ENCODE measurements around the gene PDZD11.
"Not testable (repeated sequence)": the region's sequence is repeated elsewhere in the genome, so short reads cannot be mapped to it uniquely, and the experiment has no call there.

PDZD11 gene

DNA sequence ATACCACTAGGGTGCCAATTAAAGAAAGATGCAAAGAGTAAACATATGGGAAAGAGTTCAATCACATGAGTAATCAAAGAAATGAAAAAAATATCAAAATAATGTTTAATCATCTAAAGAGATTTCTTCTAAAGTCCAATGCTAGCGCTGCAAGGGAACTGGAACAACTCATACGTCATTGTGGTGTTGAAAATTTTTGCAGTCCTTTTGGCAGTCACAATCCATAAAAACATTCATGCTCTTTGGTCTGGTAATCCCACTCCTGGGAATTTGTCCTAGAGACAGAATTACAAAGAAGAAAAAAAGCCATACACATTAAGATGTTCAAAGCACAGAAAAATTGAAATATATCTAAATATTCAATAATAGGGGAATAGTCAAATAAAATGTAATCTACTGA is 34.3 kb downstream of the PDZD11 start:
- DNase-seq: no peak

DNA sequence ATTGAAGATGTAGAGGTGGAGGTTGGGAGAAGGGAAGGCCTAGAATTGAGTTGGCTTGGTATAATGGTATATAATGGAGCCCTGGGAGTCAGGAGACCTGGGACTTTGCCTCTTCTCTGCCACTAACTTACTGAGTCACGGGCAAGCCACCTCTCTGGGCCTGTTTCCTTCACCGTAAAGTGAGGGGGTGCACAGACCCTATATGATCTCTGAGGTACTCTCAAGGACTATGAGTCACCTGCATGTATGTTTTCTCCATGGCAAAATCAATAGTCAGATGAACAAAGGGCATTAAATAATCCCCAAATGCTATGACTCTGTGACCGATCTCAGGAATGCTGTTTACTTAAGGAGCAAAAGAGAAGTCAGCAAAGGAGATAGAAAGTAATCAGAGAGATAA is 34.8 kb downstream of the PDZD11 start:
- no peak for DNase-seq

DNA sequence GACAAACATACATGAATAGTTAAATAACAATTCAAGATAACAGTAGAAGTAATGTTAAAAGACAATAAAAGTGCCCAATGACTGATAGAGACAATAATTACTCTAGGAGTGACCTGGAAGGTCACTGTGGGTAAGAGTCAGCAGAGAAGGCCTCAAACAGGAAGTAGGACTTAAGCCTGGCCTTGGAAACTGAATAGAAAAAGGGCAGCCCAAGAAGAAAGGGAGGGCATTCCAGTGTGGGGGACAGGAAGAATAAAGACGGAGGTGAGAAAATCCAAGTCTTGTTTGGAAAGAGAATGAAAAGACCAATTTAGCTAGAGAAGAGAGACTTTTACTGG is 35.7 kb downstream of the PDZD11 start:
- no peak for DNase-seq

DNA sequence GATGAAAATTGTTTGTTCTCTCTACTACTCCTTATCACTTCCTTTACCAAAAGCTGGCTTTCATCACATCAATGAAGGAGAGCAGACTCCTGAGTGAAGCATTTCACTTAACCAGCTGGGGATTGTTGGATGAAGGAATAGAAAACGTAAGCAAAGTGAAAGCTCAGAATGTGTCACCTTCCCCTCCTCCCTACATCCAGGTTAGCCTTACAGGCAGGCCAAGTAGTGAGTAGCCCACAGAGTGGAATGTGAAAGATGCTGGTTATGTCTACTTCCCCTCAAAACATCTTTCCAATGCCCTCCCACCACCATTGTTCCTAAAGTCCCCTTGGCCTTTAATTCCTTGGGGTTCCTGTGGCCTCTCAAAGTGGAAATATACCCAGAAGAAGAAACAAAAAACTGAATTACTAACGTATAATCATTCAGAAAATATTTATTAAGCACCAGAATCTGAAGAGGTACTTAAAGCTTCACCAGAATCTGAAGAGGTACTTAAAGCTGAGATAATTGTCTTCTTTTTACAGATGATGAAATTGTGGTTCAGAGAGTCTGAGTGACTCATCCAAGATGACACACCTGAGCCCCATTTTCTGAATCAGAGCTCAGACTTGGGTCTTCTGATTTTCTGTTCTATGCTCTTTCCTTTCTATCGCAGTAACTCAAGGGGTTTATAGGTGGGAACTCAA is 36.2 kb downstream of the PDZD11 start:
- DNase-seq: no peak

DNA sequence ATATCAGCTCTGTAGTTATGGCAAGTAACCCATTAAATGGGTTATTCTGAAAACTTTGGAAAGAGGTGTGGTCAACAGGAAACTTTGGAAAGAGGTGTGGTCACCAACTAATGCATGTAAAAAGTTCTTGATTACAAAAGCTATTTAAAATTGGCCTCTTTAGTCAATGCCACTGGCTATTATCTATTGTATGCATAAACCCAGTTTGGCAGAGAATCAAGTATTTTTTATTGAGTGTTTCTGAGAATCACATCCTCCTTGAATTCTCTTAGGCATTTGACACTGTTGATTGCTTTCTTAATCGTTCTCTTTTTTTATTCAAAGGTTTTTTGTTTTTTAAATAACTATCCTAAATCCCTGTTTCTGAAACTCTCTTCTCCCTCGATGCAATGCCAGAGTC is 37.2 kb downstream of the PDZD11 start:
- DNase-seq: no peak

DNA sequence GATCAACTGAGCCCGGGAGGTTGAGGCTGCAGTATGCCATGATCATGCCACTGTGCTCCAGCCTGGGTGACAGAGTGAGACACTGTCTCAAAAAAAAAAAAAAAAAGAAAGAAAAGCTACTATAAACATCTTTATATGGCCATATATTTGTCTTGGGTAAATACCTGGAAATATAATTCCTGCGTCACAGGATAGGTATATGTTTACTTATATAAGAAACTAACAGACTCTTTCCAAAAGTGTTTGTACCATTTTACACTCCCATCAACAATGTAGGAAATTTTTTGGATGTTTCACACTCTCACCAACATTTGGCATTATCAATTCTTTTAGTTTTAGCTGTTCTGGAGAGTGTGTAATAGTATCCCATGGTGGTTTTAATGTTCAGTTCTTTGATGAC is 42.5 kb downstream of the PDZD11 start:
- DNase-seq: no peak

DNA sequence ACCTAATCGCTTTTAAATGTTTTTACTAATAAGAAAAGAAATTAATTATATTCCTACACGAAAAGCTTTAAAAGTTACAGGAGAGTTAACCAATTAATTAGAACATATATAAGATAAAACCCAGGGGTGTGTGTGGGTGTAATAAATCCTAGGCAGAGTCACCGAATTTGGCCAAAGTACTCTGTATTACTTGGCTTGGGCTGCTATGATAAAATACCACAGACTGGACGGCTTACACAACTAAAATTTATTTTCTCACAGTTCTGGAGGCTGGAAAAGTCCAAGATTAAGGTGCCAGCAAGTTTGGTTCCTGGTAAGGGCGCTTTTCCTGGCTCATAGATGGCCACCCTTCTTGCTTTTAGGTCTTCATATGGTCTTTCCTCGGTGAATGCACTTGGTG is 44.8 kb downstream of the PDZD11 start:
- DNase-seq: no peak

DNA sequence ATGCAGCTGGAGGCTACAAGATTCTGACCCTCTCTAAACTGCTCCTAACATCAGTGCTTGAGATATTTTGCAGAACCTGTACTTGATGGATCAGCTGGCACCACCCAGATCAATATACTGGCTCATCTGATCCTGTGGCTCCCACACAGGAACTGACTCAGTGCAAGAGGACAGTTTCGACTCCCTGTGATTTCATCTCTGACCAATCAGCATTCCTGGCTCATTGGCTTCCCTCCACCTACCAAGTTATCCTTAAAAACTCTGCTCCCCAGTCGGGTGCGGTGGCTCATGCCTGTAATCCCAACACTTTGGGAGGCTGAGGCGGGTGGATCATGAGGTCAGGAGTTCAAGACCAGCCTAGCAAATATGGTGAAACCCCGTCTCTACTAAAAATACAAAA is 46.1 kb downstream of the PDZD11 start:
- not testable (repeated sequence) for DNase-seq

DNA sequence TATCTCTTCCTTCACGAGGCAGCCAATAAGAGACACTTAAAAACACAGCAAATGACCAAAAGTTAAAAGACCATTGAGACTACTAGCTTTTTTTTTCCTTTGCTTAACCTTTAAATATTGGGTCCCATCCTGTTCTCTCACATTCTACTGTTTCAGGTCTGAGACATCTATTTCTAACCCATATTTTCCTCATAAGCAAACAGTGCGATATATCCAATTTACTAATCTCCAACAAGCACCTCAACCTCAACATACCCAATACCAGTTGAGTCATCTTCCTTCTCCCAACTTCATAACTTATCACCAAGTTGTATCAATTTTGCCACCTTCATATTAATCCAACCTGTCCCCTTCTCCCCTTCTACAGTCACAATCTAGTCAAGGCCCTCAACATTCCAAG is 48.2 kb downstream of the PDZD11 start:
- no peak for DNase-seq

DNA sequence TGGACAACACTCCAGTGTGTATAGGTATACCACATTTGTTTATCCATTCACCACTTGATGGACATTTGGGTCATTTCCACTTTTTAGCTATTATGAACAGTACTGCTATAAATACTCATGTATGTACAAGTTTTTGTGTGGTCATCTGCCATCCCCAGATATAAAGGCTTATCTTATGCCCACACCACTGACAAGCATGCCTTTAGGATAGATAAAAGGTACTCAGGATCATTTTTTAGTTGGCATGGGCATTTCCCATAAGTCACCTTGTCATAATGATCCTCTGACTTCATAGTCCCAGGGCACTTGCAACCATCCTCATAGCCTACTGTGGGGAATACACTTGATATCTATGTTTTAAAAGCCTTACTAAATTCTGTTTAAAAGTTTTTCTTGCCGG is 49.0 kb downstream of the PDZD11 start:
- DNase-seq: no peak

Data from cerebellar nuclear complex (tissue), 1 donor.